NCI-H1048 (cell line): ENCODE data around the gene CIC.

ENCODE experiments used
- DNase-seq: peaks from one replicate; lab custom pipeline; 2025; lab: John Stamatoyannopoulos, UW

CIC gene

GRCh38 chr19:42244347-42245220, 24.5 kb upstream of the CIC start:
- peak; percentile 72 for DNase-seq

- DNase-seq, result no peak
These were observed 23.8 kb upstream of the CIC start for GRCh38 chr19:42245231-42245630.

GRCh38 chr19:42246143-42246921, 22.7 kb upstream of the CIC start:
- DNase-seq, result no peak

GRCh38 chr19:42246922-42247639, 22.0 kb upstream of the CIC start:
- no peak for DNase-seq

GRCh38 chr19:42247640-42248199, 21.3 kb upstream of the CIC start:
- DNase-seq, result no peak

GRCh38 chr19:42248270-42249148, 20.5 kb upstream of the CIC start:
- DNase-seq, result no peak

- DNase-seq, result no peak
These were observed 19.8 kb upstream of the CIC start for GRCh38 chr19:42249149-42249750.

- no peak for DNase-seq
These were observed 19.3 kb upstream of the CIC start for GRCh38 chr19:42249769-42250168.

GRCh38 chr19:42250183-42250665, 18.8 kb upstream of the CIC start:
- DNase-seq, result no peak

GRCh38 chr19:42250666-42251531, 18.2 kb upstream of the CIC start:
- DNase-seq, result no peak

- DNase-seq, result no peak
These were observed 17.3 kb upstream of the CIC start for GRCh38 chr19:42251572-42252358.

- DNase-seq, result no peak
These were observed 16.4 kb upstream of the CIC start for GRCh38 chr19:42252365-42253244.

GRCh38 chr19:42253245-42254088, 15.6 kb upstream of the CIC start:
- DNase-seq, result no peak

- no peak for DNase-seq
These were observed 14.8 kb upstream of the CIC start for GRCh38 chr19:42254089-42254849.

GRCh38 chr19:42254850-42255765, 13.9 kb upstream of the CIC start, which contains the start of gene ERF:
ERF (minus strand) TSS chr19:42255128; CDS start chr19:42254999, 129 bp downstream.
- DNase-seq, result peak; percentile 70
